Common myeloid progenitor, CD34-positive (primary cell): Measurements from ENCODE around the gene SPCS2. TPM values are rescaled to one million over a fixed set of nuclear protein-coding genes. Genes with fewer than 3 reads are reported as not detected.

Experiments
- CTCF ChIA-PET: fragments of 350-600 bp; sonication (Branson Sonifier 250); formaldehyde crosslinking; loops from one replicate; lab custom pipeline; 2021; ENCODE audit warnings: antibody characterized with exemption; lab: Charles Lee
- POLR2A ChIA-PET: fragments of 350-600 bp; sonication (Branson Sonifier 250); formaldehyde crosslinking; loops from one replicate; lab custom pipeline; 2021; ENCODE audit warnings: antibody characterized with exemption; lab: Charles Lee
- DNase-seq, 3 donors: peaks; one replicate each; pipeline versions ENCODE4 v3.0.0 to v3.0.0-alpha.2; 2013
- H3K27ac ChIP-seq, 2 experiments: 1 replicate in 1 of 2; 2 replicates in 1 of 2; pipeline ENCODE4 v1.7.0; 2013; ENCODE audit warnings: inconsistent platforms in 2 of 2, low read length in 2 of 2, mild to moderate bottlenecking in 2 of 2, low read depth in 1 of 2, moderate library complexity in 1 of 2; ENCODE audit not compliant: severe bottlenecking in 2 of 2, insufficient read depth in 1 of 2, poor library complexity in 1 of 2
- H3K27me3 ChIP-seq, 5 experiments: replicated peaks in 2 of 5; 1 replicate in 3 of 5; 2 replicates in 2 of 5; pipeline versions ENCODE4 v1.6.1 to v1.7.0; 2013; ENCODE audit warnings: low read length in 4 of 5, mild to moderate bottlenecking in 2 of 5, moderate library complexity in 2 of 5, inconsistent platforms in 1 of 5; ENCODE audit not compliant: insufficient read depth in 5 of 5, control insufficient read depth in 4 of 5
- H3K36me3 ChIP-seq, 4 experiments: 1 replicate in 2 of 4; 2 replicates in 2 of 4; pipeline versions ENCODE4 v1.6.1 to v1.7.0; 2013; ENCODE audit warnings: low read length in 3 of 4, control low read depth in 1 of 4, mild to moderate bottlenecking in 1 of 4; ENCODE audit not compliant: control insufficient read depth in 4 of 4, insufficient read depth in 4 of 4
- H3K4me1 ChIP-seq, 4 experiments: 1 replicate in 3 of 4; 2 replicates in 1 of 4; pipeline versions ENCODE4 v1.6.1 to v1.7.1; 2013; ENCODE audit warnings: low read length in 3 of 4, mild to moderate bottlenecking in 3 of 4, control low read depth in 1 of 4, inconsistent platforms in 1 of 4, moderate library complexity in 1 of 4; ENCODE audit not compliant: control insufficient read depth in 4 of 4, insufficient read depth in 4 of 4; ENCODE audit errors: control extremely low read depth in 1 of 4
- H3K4me3 ChIP-seq, 7 experiments: 1 replicate in 4 of 7; 2 replicates in 3 of 7; pipeline versions ENCODE4 v1.5.1 to v1.7.0; 2013; ENCODE audit warnings: mild to moderate bottlenecking in 7 of 7, low read length in 6 of 7, moderate library complexity in 6 of 7, inconsistent platforms in 2 of 7, low read depth in 2 of 7, control low read depth in 1 of 7; ENCODE audit not compliant: insufficient read depth in 4 of 7, control insufficient read depth in 1 of 7; ENCODE audit errors: extremely low read depth in 1 of 7
- H3K9me3 ChIP-seq, 5 experiments: 1 replicate in 4 of 5; 2 replicates in 1 of 5; pipeline versions ENCODE4 v1.6.1 to v1.7.1; 2013; ENCODE audit warnings: low read length in 4 of 5, mild to moderate bottlenecking in 2 of 5, inconsistent platforms in 1 of 5, low read depth in 1 of 5, moderate library complexity in 1 of 5; ENCODE audit not compliant: control insufficient read depth in 4 of 5, insufficient read depth in 2 of 5; ENCODE audit errors: control extremely low read depth in 1 of 5
- WGBS: methylation state at CpG from one replicate; pipeline ENCODE4 v1.1.5; 2013; ENCODE audit not compliant: insufficient coverage; 5-methylcytosine and 5-hydroxymethylcytosine counted together
- polyA plus RNA-seq: library from polyadenylated mRNA; unstranded; fragments of 120-200 nt; gene quantifications from one replicate; pipeline ENCODE4 v1.2.1, GENCODE V29; 2013

Gene SPCS2
- 125 TPM for polyA plus RNA-seq

GRCh38 chr11:74948898-74949752 lies at the start of gene SPCS2, which contains the start of gene XRRA1:
Gene SPCS2, plus strand, starts transcription at chr11:74949266. Its CDS starts 20 bp downstream, at chr11:74949286.
Gene XRRA1, minus strand, starts transcription at chr11:74949091. Its CDS starts 8,213 bp downstream, at chr11:74940878.
- ChIA-PET POLR2A (interaction anchor here (0.7 to 1.0 kb wide), 3 partner anchors 9 to 1105 kb away, joined by 3 read pairs; no protein-coding TSS in a partner anchor), CTCF (interaction anchor here (0.5 kb wide), 1 partner anchor 59 kb away, joined by 3 read pairs; no protein-coding TSS in a partner anchor)
- H3K4me1 ChIP-seq = peaks cover 15 to 27% (median 18%) of the 10 kb centered on the region in 4 experiments
- H3K9me3 ChIP-seq = no peaks in the 10 kb centered on the region
- peak within 1 kb of the TSS; percentile 88 to 98 for H3K27ac ChIP-seq
- peak within 1 kb of the TSS; percentile 60 to 100 (median 96) for H3K4me3 ChIP-seq
- DNase-seq = peak; percentile 98 to 99 (median 99)
- under 1% methylated on average over 60 of the region's 67 CpGs for WGBS
- peaks cover 0 to 23% (median 6%) of the 10 kb centered on the region in 4 experiments for H3K36me3 ChIP-seq
- no peaks in the 10 kb centered on the region for H3K27me3 ChIP-seq

- peaks cover 0 to 19% (median 2%) of the 10 kb centered on the region in 5 experiments for H3K9me3 ChIP-seq
- WGBS = 100% methylated on average over 4 of the region's 4 CpGs
- POLR2A ChIA-PET = no interaction called here
Observed at GRCh38 chr11:74902342-74902741, 46.7 kb upstream of the SPCS2 start.

DNA sequence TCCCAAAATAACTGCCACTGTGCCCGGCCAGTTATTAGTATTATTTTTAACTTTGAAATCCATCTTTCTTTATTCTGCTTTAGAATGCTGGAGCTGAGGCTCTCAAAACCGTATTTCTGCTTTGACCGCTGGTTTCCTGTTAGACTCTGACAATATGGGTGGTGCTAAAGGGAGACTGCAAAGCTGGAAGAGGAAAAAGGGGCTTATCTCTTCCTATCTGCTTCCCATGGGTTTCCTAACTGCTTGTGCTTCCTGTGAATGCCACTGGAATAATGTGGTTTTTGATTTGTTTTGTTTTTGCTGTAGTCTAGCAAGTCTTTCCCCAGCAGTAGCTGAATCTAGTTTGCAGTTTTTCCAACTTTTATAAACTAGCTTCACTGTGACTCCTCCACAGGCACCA lies 43.7 kb upstream of the SPCS2 start:
- Histone ChIP-seq H3K27me3 (no peaks in the 10 kb centered on the region), H3K27ac (peak overlapping the region in 1 of 2 experiments; percentile 65), H3K4me3 (peak overlapping the region in 1 of 7 experiments; percentile 39), H3K4me1 (peaks cover 0 to 18% (median 7%) of the 10 kb centered on the region in 4 experiments), H3K9me3 (peaks cover 0 to 12% (median 1%) of the 10 kb centered on the region in 5 experiments), H3K36me3 (peaks cover 5 to 38% (median 17%) of the 10 kb centered on the region in 4 experiments)
- ChIA-PET POLR2A (interaction anchor here (0.6 kb wide), 1 partner anchor 19 kb away, joined by 3 read pairs; no protein-coding TSS in a partner anchor), CTCF (no interaction called here)
- 0% methylated on average over 3 of the region's 3 CpGs for WGBS
- DNase-seq = peak in 2 of 3 donors; percentile 10 to 29

More at GRCh38 chr11:74902342-74902741, 46.7 kb upstream of the SPCS2 start:
- H3K4me3 ChIP-seq = no peak overlapping the region
- DNase-seq = no peak
- CTCF ChIA-PET = no interaction called here
- H3K36me3 ChIP-seq = peaks cover 4 to 25% (median 5%) of the 10 kb centered on the region in 4 experiments
- H3K4me1 ChIP-seq = peaks cover 0 to 18% (median 7%) of the 10 kb centered on the region in 4 experiments
- no peak overlapping the region for H3K27ac ChIP-seq
- H3K27me3 ChIP-seq = no peaks in the 10 kb centered on the region

DNA sequence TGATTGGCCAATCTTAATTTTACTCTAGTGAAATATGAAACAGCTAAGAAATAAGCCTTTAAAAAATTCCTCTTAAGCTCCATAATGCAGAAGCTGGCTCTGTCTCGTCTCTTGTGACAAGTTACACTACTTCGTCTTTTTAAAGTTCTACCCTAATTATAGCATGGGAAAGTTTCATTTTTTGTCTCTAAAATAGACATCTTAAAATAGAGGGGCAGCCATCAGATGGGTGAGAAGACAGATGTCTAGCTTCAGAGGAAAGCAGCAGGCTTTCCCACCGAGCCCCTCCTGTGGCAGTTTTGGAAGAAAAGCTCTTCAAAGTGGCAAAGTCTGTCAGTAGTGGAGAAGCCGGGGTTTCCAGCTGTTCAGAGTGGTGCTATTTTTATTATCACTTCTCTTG lies 39.7 kb upstream of the SPCS2 start:
- no peak for DNase-seq
- WGBS = 90% methylated on average over 1 of the region's 4 CpGs
- Histone ChIP-seq H3K27me3 (no peaks in the 10 kb centered on the region), H3K4me3 (no peak overlapping the region), H3K36me3 (peaks cover 11 to 46% (median 20%) of the 10 kb centered on the region in 4 experiments), H3K4me1 (peaks cover 0 to 18% (median 7%) of the 10 kb centered on the region in 4 experiments), H3K9me3 (no peaks in the 10 kb centered on the region), H3K27ac (no peak overlapping the region)
- POLR2A ChIA-PET = no interaction called here
- CTCF ChIA-PET = interaction anchor here (1.0 to 1.2 kb wide), 2 partner anchors 38 to 107 kb away, joined by 3 read pairs; no protein-coding TSS in a partner anchor

DNA sequence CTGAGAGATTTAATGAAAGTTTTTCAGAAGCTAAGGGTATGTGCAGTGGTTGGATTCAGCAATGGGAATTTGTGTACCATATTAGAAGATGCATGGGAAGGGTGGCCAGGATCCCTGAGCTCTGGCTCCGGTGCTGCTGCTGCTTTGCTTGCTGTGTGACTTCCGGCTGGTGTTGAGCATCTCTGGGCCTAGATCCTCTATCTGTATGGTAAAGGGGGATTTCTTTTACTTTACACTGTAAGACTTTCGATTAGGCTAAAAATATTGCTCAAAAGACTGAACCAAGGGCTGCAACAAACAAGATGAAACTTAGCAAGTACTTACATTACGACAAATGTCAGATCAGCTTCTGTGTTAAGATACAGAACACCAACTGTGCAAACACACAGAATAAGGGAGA lies 39.3 kb upstream of the SPCS2 start:
- H3K4me3 ChIP-seq = no peak overlapping the region
- H3K27me3 ChIP-seq = no peaks in the 10 kb centered on the region
- WGBS = 65% methylated on average over 2 of the region's 4 CpGs
- no peak for DNase-seq
- peaks cover 0 to 14% (median 6%) of the 10 kb centered on the region in 4 experiments for H3K4me1 ChIP-seq
- ChIA-PET CTCF (interaction anchor here (1.0 to 1.2 kb wide), 2 partner anchors 38 to 107 kb away, joined by 3 read pairs; no protein-coding TSS in a partner anchor), POLR2A (no interaction called here)
- H3K9me3 ChIP-seq = no peaks in the 10 kb centered on the region
- H3K27ac ChIP-seq = no peak overlapping the region
- peaks cover 13 to 47% (median 21%) of the 10 kb centered on the region in 4 experiments for H3K36me3 ChIP-seq

DNA sequence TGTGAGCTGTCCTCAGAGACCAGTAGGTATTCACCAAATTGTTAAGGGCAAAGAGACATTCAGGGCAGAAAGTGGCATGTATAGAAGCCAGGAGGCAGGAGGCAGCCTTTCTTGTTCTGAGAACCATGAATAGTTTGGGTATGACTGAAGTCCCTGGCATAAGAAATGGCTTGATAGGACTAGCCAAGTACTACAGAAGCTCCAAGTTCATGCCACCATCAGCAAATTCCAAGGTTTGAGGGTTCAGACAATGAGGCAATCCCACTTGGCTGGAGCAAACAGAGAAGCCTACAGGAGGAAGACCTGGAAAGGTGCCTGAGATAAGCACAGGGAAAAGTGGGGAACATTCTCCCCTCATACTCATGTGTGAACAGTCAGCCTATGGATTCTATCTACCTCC lies 25.9 kb upstream of the SPCS2 start:
- POLR2A ChIA-PET = no interaction called here
- peaks cover 8 to 34% (median 15%) of the 10 kb centered on the region in 4 experiments for H3K36me3 ChIP-seq
- no peak for DNase-seq
- H3K9me3 ChIP-seq = no peaks in the 10 kb centered on the region
- no peak overlapping the region for H3K27ac ChIP-seq
- H3K4me1 ChIP-seq = no peaks in the 10 kb centered on the region
- H3K4me3 ChIP-seq = no peak overlapping the region
- no peaks in the 10 kb centered on the region for H3K27me3 ChIP-seq
- CTCF ChIA-PET = interaction anchor here (5.6 kb wide), 1 partner anchor 109 kb away, joined by 25 read pairs; no protein-coding TSS in a partner anchor
